GM19238 (cell line): ENCODE data around the gene KRT8.

Source experiments
- DNase-seq: peaks from one replicate; pipeline ENCODE4 v3.0.0; 2011; ENCODE audit warnings: low spot score; ENCODE audit not compliant: insufficient read length

KRT8 gene

DNA sequence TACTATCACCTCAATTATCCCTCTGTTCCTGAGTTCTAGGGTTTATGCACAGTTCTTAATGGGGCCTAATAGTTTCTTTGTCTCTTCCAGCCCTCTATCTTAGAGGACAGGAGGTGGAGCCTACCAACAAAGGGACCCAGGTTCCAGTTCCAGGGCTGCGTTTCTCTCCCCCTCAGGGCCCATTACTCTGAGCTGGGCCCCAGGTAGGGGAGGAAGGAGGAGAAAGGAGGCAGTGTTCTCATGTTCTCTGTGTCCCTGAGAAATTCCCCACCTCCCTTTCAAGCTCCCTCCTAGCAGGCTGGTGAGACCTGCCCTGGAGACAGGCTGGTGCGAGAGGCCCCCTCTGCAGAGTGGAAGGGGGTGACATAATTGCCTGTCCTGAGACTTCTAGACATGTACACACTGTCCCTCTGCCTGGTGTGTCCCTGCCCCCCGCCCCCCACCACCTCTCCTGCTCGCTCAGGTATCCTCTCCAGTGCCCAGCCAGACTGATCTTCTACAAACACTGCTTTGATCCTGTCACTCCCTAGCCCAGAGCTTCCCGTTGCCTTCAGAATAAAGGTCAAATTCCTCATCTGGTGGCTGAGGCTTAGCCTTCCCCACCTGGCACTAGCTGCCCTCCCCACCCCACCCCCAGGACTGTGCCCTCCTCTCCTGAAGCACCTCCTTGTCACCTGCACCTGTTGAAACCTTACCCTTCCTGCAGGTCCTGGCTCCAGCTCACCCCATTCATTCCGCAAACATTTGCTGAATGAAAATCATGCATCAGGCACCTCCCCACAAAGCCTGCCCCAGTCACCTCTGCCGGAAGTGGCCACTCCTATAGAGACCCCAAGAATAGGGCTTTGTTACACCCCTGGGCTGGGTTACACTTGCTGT is 21.1 kb upstream of the KRT8 start:
- DNase-seq, result no peak

DNA sequence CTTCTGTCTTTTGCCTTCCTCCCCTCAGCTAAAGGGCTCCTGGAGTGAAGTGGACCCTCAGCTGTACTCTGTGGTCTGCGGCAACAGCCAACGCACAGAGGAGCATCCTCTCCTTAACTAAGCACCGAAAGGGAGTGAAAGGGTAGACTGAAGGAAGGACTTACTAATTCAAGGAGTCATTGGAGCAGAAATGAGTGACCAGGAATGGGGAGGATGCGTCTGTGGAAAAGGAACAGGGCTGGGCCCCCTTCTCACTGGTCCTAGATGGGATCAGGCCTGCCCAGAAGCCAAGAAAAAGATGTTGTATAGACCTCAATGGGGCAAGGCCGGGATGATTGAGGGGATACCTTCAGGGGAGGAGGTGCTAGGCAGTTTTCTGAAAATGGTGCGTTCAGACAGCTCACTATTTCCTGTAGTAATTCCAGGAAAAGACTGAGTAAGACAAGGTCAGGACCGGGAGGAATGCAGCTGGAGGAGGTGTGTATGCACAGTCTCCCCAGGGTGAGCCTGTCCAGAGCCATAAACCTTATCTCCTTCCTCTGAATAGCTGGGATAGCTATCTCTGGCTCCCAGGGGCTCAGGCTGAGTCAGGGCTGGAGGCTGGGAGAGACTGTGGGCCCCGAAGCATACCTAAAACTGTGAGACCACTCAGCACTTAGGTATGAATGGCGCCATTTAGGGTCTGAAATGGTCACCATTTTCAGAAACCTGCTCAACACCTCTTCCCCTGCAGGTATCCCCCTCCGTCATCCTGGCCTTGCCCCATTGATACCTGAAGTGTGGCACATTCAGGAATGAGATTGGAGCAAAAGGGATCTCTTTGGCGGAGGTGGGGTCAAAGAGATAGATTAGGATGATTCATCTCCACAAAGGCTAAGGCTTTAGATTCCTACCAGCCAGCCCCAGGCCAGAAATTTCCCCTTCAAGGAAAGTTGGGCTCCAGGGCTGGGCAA is 20.2 kb upstream of the KRT8 start:
- DNase-seq, result no peak

DNA sequence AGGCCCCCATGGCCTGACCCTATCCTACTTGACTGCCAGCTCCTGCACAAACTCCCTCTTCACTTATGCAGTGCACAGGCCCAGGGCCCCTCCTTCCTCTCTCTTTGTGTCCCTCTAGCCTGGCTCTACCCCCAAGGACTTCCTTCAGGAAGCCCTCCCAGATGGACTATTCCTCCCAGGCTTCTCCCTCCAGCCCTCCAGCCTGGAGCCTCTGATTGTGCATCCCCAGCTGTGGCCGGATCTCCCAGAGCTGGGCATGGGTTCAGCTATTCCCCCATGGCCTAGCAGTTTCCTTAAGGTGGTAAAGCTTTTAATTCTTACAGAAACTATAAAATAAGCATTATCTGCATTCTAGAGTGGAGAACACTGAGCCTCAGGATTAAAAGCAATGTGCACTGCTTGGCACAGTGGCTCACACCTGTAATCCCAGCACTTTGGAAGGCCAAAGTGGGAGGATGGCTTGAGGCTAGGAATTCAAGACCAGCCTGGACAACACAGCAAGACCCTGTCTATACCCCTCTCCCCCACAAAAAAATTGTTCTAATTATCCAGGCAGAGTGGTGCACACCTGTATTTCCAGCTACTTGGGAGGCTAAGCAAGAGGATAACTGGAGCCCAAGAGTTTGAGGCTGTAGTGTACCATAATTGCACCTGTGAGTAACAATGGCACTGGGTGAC is 16.8 kb upstream of the KRT8 start:
- DNase-seq, result no peak

DNA sequence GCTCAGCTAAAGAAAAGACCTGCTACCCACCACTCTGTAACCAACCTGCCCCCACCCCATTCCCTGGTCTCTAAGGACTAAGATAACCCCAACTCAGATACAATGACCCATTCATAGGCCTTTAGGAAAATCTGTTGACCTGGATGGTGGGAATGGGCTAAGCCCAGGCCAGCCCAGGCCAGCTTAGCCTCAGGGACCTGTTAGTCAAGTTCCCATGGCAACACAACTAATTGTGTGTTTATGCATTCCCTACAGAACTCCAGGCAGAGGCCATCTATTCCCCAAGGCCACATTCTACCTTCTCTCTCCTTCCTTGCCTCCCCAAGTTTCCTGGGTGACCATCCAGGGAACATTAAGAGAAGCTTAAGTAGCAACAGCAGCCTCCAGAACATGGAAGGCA is 16.1 kb upstream of the KRT8 start:
- DNase-seq, result no peak

DNA sequence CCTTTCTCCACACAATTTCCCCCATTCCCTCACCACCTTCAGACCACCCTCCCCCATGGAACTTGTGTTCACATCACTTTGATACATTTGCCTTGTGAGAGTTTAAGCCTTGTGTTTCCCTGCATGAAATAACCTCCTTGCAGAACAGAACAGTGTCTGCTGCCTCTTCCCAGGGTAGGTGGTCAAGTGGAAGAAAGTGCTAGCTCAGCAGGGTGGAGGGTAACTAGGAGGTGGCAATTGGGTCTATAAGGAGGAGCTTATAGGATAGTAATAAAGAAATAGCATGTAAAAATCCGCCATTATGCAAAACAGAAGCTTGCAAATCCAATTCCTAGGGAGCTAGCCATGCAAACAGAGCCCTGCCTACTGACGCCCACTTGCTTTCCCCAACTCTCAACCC is 13.9 kb upstream of the KRT8 start:
- no peak for DNase-seq

DNA sequence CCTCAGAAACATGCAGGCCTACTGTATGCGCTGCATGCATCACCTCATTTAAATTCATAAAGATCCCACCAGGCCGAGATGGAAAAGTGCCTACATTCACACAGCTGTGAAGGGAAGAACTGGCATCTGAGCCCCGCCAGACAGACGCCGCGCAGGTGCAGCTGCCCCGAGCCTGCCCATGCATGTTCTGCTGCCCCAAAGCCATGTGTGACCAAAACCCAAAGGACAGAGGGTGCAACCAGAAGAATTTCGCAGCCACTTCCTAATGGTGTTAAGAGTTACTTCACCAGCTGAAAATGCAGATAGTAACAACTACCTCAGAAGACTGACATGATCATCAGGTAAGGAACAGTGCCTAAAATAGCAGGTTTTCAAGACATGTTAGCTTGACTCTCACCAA is 13.5 kb upstream of the KRT8 start:
- DNase-seq, result no peak

DNA sequence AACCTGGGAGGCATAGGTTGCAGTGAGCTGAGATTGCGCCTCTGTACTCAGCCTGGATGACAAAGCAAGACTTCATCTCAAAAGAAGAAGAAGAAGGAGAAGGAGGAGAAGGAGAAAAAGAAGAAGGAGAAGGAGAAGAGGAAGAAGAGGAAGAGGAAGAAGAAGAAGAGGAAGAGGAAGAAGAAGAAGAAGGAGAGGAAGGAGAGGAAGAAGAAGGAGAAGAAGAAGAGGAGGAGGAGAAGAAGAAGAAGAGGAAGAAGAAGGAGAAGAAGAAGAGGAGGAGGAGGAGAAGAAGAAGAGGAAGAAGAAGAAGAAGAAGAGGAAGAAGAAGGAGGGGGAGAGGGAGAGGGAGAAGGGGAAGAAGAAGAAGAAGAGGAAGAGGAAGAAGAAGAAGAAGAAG is 12.9 kb upstream of the KRT8 start:
- no peak for DNase-seq

DNA sequence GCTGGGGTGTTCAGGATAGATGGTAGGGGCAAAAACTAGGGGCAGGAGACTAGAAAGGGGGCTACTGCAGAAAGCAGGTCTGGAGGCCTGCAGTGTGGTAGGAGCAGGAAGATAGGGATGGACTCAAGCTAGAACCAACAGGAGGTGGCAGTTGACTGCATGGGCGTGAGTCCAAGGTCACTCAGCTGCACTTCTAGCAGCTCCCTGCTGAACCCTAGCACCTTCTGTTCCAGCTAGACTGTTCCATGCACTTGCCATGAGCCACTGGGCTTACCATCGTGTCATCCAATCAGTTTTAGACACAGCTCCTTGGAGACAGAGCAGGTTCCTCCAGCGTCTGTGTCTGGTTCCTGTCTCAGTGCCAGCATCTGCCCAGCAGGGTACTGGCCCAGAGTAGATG is 11.3 kb upstream of the KRT8 start:
- DNase-seq, result no peak

DNA sequence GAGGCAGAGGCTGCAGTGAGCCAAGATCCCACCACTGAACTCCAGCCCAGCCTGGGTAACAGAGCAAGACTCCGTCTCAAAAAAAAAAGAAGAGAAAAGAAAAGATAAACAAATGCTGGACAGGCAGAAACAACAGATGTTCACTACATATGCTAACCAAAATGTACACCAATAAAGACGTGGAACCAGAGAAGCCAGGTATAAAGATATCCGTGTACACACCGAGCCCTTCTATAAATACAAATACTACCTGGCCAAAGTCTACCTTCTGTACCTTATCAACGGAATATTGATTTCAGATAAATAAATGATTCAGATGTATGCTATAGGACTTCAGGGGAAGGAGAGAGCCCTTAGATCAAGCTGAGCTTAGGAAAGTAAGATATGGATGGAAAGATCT is 10.8 kb upstream of the KRT8 start:
- DNase-seq, result no peak

DNA sequence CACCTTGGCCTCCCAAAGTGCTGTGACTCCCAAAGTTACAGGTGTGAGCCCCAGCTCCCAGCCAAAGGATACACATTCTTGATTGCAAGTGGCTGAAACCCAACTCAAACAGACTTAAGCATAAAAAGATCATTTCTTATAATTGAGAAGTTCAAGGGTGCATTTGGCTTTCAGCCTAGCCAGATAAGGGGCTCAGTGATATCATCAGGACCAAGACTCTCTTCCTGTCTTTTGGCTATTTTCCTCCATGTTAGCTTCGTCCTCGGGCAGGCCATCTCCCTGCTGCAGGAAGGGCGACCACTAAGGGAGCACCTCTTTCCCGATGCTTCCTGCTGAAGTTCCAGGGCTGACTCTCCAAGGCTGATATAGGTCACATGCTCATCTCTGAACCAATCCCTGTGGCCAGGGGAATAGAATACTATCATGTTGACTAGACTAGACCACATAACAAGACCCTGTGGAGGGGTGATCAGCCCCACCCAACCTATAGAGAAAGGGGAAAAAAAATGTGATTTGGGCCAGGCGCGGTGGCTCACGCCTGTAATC is 9.8 kb upstream of the KRT8 start:
- DNase-seq, result no peak

DNA sequence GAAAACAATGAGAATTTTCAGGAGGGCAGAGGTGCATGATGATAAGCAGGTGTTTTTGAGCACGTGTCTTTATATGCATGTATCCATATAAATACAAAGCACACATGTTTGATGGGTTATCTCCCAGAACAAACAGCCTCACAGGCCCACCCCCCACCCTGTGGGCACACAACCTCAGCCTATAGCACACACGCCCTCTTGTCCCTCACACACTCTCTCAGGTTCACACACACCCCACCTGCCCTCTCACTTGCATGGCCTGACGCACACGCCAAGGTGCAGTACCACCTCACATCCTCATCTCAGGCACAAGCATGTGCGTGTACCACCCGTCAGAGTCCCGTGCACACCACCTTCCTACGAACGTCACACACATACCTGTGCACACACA is 8.6 kb upstream of the KRT8 start:
- DNase-seq, result no peak

DNA sequence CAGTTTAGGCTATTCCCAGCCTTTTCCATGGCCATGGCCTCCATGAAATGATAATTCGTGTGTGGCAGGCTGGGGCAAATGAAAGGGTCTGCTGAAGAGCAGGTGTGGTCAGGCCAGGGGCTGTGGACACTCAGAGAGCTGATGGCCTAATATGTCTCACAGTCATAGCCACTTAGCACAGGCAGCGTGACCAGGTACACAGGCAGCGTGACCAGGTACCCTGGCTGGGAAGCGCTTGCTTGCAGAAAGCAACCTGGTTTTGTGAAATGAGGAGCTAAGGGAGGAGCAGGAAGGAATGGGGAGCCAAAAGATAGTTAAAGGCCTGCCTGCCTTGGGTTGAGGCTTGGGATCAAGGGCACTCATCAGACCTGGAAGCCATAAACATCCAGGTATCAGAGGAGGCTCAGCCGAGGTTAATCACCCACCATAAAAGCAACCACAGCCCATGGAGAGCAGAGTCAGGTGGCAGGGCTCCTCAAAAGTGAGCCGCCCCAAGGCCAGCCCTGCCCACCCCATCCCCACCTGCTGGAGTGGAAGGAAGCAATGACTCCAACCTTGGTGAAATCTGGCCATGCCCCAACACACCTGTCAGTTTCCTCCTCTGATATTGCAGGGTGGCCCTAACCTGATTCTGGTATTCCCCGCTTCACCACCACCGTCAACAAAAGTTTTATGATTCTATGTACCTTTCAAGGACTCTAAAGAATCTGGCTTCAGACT is 8.0 kb upstream of the KRT8 start:
- DNase-seq, result no peak

DNA sequence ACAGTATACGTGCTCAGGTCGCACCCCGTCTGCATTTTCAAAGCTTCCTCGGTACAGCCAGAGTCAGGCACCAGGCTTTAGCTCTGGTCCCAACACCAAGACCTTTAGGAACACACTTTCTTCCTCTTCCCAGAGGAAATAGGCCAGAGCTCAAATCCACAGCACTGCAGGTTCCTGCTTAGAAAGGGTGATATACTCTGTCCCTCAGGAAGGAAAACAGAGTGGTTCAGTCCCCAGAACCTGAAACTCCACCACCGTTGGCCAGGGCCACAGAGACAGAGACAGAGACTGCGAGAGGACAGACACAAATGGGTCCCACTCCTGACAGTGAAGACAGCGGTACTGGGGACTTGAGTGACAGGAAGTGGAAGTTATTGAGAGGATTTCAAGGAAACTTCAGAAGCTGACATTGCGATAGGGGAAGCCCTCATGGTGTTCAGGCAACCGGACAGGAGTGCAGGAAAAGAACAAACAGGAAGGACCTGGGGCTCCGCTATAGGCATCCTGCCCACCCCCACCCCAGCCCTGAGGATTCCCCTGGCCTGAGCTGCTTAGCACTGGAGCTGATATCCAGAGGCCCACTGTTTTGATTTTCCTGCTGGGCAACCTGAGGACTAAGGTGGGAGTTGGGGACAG is 5.5 kb upstream of the KRT8 start:
- no peak for DNase-seq

DNA sequence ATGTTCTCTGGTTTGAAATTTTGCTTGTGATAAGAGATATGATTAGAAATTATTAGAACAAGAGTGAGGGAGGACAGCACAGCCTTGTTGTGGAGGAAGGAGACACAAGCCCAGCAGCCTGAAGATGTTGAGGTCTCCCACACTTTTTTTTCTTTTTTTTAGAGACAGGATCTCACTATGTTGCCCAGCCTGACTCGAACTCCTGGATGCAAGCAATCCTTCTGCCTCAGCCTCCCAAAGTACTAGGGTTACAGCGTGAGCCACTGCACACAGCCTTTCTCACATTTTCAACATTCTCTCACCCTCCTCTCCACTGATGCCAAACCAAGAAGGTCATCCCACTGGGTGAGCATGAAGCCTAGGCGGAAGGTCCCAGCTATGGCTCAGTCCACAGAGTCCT is 4.9 kb upstream of the KRT8 start:
- DNase-seq, result no peak

DNA sequence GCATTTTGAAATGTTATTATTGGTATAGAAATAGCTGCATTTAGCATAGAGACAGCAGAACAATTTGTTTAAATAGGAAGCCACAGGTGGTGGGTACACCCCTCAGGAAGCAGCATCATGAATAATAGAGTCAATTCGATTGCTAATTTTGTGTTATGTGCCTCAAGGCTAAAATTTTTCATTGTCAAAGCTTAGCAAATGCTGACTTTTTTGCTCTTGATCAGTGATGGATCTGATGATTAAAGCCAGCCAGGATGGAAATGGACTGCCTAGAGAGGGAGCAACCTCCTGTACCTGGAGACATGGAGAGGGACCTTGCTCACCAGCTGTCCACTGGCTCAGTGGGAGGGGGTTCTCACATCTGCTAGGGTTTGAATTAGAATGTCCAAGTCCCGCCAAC is 4.5 kb upstream of the KRT8 start:
- no peak for DNase-seq

DNA sequence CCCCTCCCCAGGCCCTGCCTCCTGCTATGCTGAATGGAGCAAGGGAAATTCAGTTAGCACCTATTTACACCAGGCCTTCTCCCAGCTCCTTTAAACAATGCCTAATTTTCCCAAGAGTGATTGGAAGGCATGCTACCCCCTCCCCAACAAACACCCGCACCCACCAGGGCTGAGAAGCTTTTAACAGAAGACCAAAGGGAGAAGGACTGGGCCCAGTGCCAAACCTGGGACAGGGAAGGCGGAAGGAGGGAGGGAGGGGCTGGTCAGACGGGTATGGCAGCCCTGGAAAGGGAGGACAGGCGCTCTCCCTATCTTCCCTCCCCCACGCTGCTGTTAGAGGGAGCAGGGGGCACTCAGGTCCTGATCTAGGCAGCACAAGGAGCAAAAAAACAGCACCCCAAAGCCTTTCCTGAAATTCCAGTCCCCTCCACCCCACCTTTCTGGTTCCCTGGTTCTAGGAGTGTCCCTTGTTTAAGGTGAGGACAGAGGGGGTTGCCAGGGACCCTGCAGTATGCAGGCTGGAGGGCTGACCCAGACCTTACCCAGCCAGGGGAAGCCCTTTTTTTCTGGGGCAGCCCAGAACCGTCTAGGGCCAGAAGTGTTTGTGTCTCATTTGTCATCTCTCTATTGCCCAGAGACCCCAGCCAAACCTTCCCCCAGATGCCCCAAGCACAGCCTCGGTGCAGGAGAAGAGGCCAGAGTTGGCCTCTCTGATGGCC is 2.4 kb upstream of the KRT8 start:
- no peak for DNase-seq

DNA sequence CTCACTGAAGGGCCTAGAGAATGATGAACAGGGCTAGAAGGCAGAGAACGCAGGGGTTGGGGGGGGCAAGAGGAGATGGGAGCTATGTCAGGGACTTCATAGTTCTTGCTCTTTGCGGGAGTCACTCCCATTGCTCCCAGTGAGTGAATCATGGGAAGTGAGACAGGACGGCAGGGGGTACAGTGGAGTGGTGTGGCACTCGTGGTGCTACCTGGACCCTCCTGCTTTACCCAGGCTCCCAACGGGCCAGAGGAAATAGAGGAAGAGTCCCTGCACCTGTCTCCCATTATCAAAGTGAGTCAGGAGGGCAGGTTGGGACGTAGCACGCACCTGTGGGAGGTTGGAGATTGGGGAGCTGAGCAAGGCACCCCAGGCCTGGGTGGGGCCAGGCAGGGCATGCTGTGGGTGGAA is 1.3 kb upstream of the KRT8 start:
- DNase-seq, result no peak

DNA sequence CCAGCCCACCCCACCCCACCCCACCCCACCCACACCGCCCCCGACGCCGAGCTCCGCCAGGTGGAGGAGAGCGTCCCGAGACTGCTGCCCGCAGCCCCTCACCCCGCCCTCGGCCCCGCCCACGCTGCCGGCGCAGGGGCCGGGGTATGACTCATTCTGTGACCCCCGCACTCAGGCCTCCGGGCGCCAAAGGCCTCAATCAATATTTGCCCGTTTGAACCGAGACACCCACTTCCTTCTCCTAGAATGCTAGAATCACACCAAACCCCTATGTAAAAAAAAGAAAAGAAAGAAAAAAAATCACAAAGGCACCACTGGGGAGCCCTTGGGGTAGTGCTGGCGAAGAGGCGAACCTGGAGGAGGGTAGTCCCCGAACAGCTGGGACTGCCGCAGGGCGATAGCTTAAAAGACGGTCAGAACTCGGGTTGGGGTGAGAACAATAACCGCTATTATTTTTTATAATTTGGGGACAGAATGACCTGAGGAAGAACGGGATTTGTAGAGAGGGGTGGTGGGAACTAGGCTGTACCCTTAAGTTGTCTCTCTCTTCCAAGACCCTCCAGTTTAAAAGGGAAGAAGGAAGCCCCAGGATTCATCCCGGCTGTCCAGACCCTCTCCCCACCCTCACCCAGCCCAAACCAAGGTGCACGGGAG is 894 bp downstream of the KRT8 start:
- no peak for DNase-seq

DNA sequence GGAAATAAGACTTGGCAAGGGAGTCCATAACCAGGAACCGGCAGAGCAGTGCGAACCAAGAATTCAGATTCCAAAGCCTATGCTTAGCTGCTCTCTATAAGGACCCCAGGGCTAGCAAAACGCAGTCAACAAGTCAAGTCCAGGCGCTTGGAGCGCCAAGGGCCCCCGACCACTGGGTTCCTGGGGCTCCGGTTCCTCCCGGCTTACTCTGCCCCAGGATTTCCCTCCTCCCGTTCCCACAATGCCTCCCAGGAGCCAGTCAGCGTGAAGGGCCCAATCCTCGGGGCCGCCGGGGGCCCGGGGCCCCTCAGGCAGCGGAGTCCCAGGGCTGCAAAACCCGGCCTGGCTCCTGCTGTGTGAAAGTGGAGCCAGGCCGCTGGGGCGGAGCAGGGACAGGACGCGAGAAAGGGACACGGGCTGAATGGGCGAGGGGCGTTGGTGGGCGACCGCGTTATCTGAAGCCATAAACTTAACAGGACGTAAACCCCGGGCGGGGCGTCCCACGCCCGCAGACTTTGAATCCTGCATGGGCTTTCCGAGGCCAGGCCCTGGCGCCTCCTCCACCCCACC is 1.5 kb downstream of the KRT8 start:
- peak; percentile 54 for DNase-seq
